ENCODE data around the gene BIRC5. TPM values are rescaled to one million over a fixed set of nuclear protein-coding genes. Genes with fewer than 3 reads are reported as not detected.

Gene BIRC5
- total RNA-seq, 4 donors from 2014 or later: 1.2 to 7.9 (median 3.6) TPM

- Histone ChIP-seq H3K27ac (peak overlapping the region; percentile 85 to 95 (median 92)), H3K9me3 (no peaks in the 10 kb centered on the region), H3K27me3 (no peaks in the 10 kb centered on the region), H3K4me1 (peaks cover 68 to 90% (median 80%) of the 10 kb centered on the region in 4 donors), H3K4me3 (peak overlapping the region in 2 of 4 donors; percentile 10 to 11), H3K36me3 (no peaks in the 10 kb centered on the region)
- no peak for TF ChIP-seq EP300 (IDR thresholded peaks at IDR 0.05; ENCODE audit: low read depth)
- TF ChIP-seq CTCF (IDR thresholded peaks at IDR 0.05): no peak
- TF ChIP-seq POLR2A (IDR thresholded peaks at IDR 0.05): no peak
- peak in 2 of 3 donors; percentile 4 to 53 for TF ChIP-seq POLR2AphosphoS5 (IDR thresholded peaks at IDR 0.05)
- in situ Hi-C loops (cut with MboI; ENCODE audit: low pct_ligation_motif_present in 1 of 4, low pct_unique_long_range_greater_than_20kb in 1 of 4, low sequenced_read_pairs in 3 of 4) (loop anchor here in 2 of 4 donors (10.0 kb wide), 1 partner anchor 58 kb away; no protein-coding TSS in a partner anchor), intact Hi-C loops (cut with DNase I; ENCODE audit: low total_unique reads) (no loop called here)
- DNase-seq: peak; percentile 68
- 26 to 43% methylated on average over 5 to 11 of the region's 11 CpGs for WGBS, 2 donors (ENCODE audit: low coverage in 1 of 2)
These were observed 40.8 kb upstream of the BIRC5 start for GRCh38 chr17:78173097-78173715.

DNA sequence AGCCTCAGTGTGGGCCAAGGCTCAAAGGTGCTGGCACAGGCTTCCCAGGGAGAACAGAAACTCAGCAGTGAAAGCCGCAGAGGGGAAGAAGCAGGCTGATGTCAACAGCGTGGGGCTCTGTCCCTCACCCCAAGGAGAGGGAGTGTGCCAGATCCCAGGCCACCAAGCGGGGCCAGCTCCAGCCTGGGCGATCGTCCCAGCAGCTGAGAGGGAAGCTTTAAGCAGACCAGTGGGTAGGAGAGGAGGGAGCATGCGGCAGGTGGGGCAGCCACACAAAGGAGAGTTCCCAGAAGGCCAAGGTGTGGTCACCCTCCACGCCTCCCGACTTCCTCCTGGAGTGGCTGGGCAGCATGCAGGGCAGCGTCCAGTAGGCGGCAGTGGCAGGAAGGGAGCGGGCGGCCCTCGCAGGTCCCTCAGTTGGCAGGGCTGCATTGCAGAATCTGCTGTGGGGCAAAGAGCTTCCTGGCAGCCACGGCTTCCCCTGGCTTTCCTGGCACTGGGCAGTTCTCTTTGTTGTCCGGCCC is 39.6 kb upstream of the BIRC5 start:
- intact Hi-C loops (cut with DNase I; ENCODE audit: low total_unique reads): no loop called here
- Histone ChIP-seq H3K4me3 (peak overlapping the region in 1 of 4 donors; percentile 9), H3K9me3 (no peaks in the 10 kb centered on the region), H3K4me1 (peaks cover 67 to 85% (median 76%) of the 10 kb centered on the region in 4 donors), H3K27ac (peak overlapping the region; percentile 85 to 95 (median 92)), H3K27me3 (no peaks in the 10 kb centered on the region), H3K36me3 (no peaks in the 10 kb centered on the region)
- DNase-seq: peak; percentile 91
- TF ChIP-seq EP300 (IDR thresholded peaks at IDR 0.05; ENCODE audit: low read depth) (no peak), CTCF (IDR thresholded peaks at IDR 0.05) (peak; percentile 38 to 95 (median 62)), POLR2A (IDR thresholded peaks at IDR 0.05) (peak; percentile 85), POLR2AphosphoS5 (IDR thresholded peaks at IDR 0.05) (peak; percentile 70 to 89 (median 86))
- WGBS, 2 donors (ENCODE audit: low coverage in 1 of 2): 26% methylated on average over 15 of the region's 15 CpGs; no CpG with 5 or more reads in 1 of the 2 donors
- in situ Hi-C loops (cut with MboI; ENCODE audit: low pct_ligation_motif_present in 1 of 4, low pct_unique_long_range_greater_than_20kb in 1 of 4, low sequenced_read_pairs in 3 of 4): loop anchor here in 2 of 4 donors (10.0 kb wide), 1 partner anchor 60 kb away; no protein-coding TSS in a partner anchor

GRCh38 chr17:78174870-78175642 is 39.0 kb upstream of the BIRC5 start:
- Histone ChIP-seq H3K27me3 (no peaks in the 10 kb centered on the region), H3K9me3 (no peaks in the 10 kb centered on the region), H3K4me3 (peak overlapping the region in 1 of 4 donors; percentile 9), H3K36me3 (no peaks in the 10 kb centered on the region), H3K27ac (peak overlapping the region; percentile 85 to 95 (median 92)), H3K4me1 (peaks cover 60 to 82% (median 74%) of the 10 kb centered on the region in 4 donors)
- no peak for TF ChIP-seq POLR2AphosphoS5 (IDR thresholded peaks at IDR 0.05)
- TF ChIP-seq EP300 (IDR thresholded peaks at IDR 0.05; ENCODE audit: low read depth): no peak
- TF ChIP-seq POLR2A (IDR thresholded peaks at IDR 0.05): peak; percentile 63
- peak in 1 of 5 experiments; percentile 41 for TF ChIP-seq CTCF (IDR thresholded peaks at IDR 0.05)
- intact Hi-C loops (cut with DNase I; ENCODE audit: low total_unique reads): loop anchor here (5.0 kb wide), 1 partner anchor 63 kb away; no protein-coding TSS in a partner anchor
- peak; percentile 62 for DNase-seq
- WGBS, 2 donors (ENCODE audit: low coverage in 1 of 2): 53% methylated on average over 26 of the region's 28 CpGs; no CpG with 5 or more reads in 1 of the 2 donors
- in situ Hi-C loops (cut with MboI; ENCODE audit: low pct_ligation_motif_present in 1 of 4, low pct_unique_long_range_greater_than_20kb in 1 of 4, low sequenced_read_pairs in 3 of 4): loop anchor here in 2 of 4 donors (10.0 kb wide), 1 partner anchor 60 kb away; no protein-coding TSS in a partner anchor

- 91% methylated on average over 14 of the region's 14 CpGs; no CpG with 5 or more reads in 1 of the 2 donors for WGBS, 2 donors (ENCODE audit: low coverage in 1 of 2)
- Histone ChIP-seq H3K27ac (peak overlapping the region; percentile 85 to 95 (median 92)), H3K36me3 (no peaks in the 10 kb centered on the region), H3K27me3 (no peaks in the 10 kb centered on the region), H3K4me1 (peaks cover 58 to 82% (median 73%) of the 10 kb centered on the region in 4 donors), H3K4me3 (no peak overlapping the region), H3K9me3 (no peaks in the 10 kb centered on the region)
- TF ChIP-seq CTCF (IDR thresholded peaks at IDR 0.05) (no peak), EP300 (IDR thresholded peaks at IDR 0.05; ENCODE audit: low read depth) (no peak), POLR2A (IDR thresholded peaks at IDR 0.05) (no peak)
- in situ Hi-C loops (cut with MboI; ENCODE audit: low pct_ligation_motif_present in 1 of 4, low pct_unique_long_range_greater_than_20kb in 1 of 4, low sequenced_read_pairs in 3 of 4): loop anchor here in 2 of 4 donors (10.0 kb wide), 1 partner anchor 61 kb away; no protein-coding TSS in a partner anchor
- intact Hi-C loops (cut with DNase I; ENCODE audit: low total_unique reads): loop anchor here (5.0 kb wide), 1 partner anchor 63 kb away; no protein-coding TSS in a partner anchor
- no peak for DNase-seq
These were observed 38.4 kb upstream of the BIRC5 start for GRCh38 chr17:78175643-78175981.
